Common myeloid progenitor, CD34-positive (primary cell): ENCODE data around the gene SOWAHC.

Experiments
- CTCF ChIA-PET: fragments of 350-600 bp; sonication (Branson Sonifier 250); formaldehyde crosslinking; loops from one replicate; lab custom pipeline; 2021; ENCODE audit warnings: antibody characterized with exemption; lab: Charles Lee
- POLR2A ChIA-PET: fragments of 350-600 bp; sonication (Branson Sonifier 250); formaldehyde crosslinking; loops from one replicate; lab custom pipeline; 2021; ENCODE audit warnings: antibody characterized with exemption; lab: Charles Lee
- DNase-seq, 3 donors: peaks; one replicate each; pipeline versions ENCODE4 v3.0.0 to v3.0.0-alpha.2; 2013
- H3K27ac ChIP-seq, 2 experiments: 1 replicate in 1 of 2; 2 replicates in 1 of 2; pipeline ENCODE4 v1.7.0; 2013; ENCODE audit warnings: inconsistent platforms in 2 of 2, low read length in 2 of 2, mild to moderate bottlenecking in 2 of 2, low read depth in 1 of 2, moderate library complexity in 1 of 2; ENCODE audit not compliant: severe bottlenecking in 2 of 2, insufficient read depth in 1 of 2, poor library complexity in 1 of 2
- H3K27me3 ChIP-seq, 5 experiments: replicated peaks in 2 of 5; 1 replicate in 3 of 5; 2 replicates in 2 of 5; pipeline versions ENCODE4 v1.6.1 to v1.7.0; 2013; ENCODE audit warnings: low read length in 4 of 5, mild to moderate bottlenecking in 2 of 5, moderate library complexity in 2 of 5, inconsistent platforms in 1 of 5; ENCODE audit not compliant: insufficient read depth in 5 of 5, control insufficient read depth in 4 of 5
- H3K36me3 ChIP-seq, 4 experiments: 1 replicate in 2 of 4; 2 replicates in 2 of 4; pipeline versions ENCODE4 v1.6.1 to v1.7.0; 2013; ENCODE audit warnings: low read length in 3 of 4, control low read depth in 1 of 4, mild to moderate bottlenecking in 1 of 4; ENCODE audit not compliant: control insufficient read depth in 4 of 4, insufficient read depth in 4 of 4
- H3K4me1 ChIP-seq, 4 experiments: 1 replicate in 3 of 4; 2 replicates in 1 of 4; pipeline versions ENCODE4 v1.6.1 to v1.7.1; 2013; ENCODE audit warnings: low read length in 3 of 4, mild to moderate bottlenecking in 3 of 4, control low read depth in 1 of 4, inconsistent platforms in 1 of 4, moderate library complexity in 1 of 4; ENCODE audit not compliant: control insufficient read depth in 4 of 4, insufficient read depth in 4 of 4; ENCODE audit errors: control extremely low read depth in 1 of 4
- H3K4me3 ChIP-seq, 7 experiments: 1 replicate in 4 of 7; 2 replicates in 3 of 7; pipeline versions ENCODE4 v1.5.1 to v1.7.0; 2013; ENCODE audit warnings: mild to moderate bottlenecking in 7 of 7, low read length in 6 of 7, moderate library complexity in 6 of 7, inconsistent platforms in 2 of 7, low read depth in 2 of 7, control low read depth in 1 of 7; ENCODE audit not compliant: insufficient read depth in 4 of 7, control insufficient read depth in 1 of 7; ENCODE audit errors: extremely low read depth in 1 of 7
- H3K9me3 ChIP-seq, 5 experiments: 1 replicate in 4 of 5; 2 replicates in 1 of 5; pipeline versions ENCODE4 v1.6.1 to v1.7.1; 2013; ENCODE audit warnings: low read length in 4 of 5, mild to moderate bottlenecking in 2 of 5, inconsistent platforms in 1 of 5, low read depth in 1 of 5, moderate library complexity in 1 of 5; ENCODE audit not compliant: control insufficient read depth in 4 of 5, insufficient read depth in 2 of 5; ENCODE audit errors: control extremely low read depth in 1 of 5
- WGBS: methylation state at CpG from one replicate; pipeline ENCODE4 v1.1.5; 2013; ENCODE audit not compliant: insufficient coverage; 5-methylcytosine and 5-hydroxymethylcytosine counted together

The SOWAHC gene

GRCh38 chr2:109607766-109608165, 6.4 kb upstream of the SOWAHC start:
- WGBS, result no CpG with 5 or more reads among the region's 2 CpGs
- Histone ChIP-seq H3K36me3 (no peaks in the 10 kb centered on the region), H3K27ac (no peak overlapping the region), H3K27me3 (peaks cover 14 to 66% (median 17%) of the 10 kb centered on the region in 5 experiments), H3K9me3 (no peaks in the 10 kb centered on the region), H3K4me1 (no peaks in the 10 kb centered on the region), H3K4me3 (no peak overlapping the region)
- ChIA-PET CTCF (no interaction called here), POLR2A (no interaction called here)
- DNase-seq, result no peak

DNA sequence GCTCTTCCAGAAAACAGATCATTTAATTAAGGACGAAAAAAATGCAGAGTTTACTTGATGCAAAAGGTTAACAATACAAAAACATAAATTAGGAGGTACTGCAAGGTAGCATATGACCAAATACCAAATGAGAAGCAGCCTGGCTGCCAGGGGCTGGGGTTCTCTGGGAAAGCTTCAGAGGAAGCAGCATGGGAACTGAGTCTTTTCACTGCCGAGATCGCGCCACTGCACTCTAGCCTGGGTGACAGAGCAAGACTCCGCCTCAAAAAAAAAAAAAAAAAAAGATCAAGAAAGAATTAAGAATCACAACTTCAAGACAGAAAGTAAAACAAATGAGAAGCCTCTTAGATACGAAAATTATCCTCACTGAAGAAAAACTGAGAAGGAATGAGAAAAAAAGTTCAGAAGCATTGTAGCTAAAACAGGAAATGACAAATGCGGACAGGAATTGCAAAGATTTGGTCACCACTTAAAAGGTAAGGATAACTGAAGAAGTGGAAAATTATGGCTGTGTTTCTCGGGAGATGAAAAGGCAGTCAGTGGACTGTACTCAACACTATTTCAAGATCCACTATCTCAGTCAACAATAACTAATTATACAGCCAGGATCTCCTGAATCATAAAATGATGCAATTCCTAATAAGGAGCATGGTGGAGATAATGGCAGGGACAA, 4.7 kb upstream of the SOWAHC start:
- CTCF ChIA-PET, result no interaction called here
- no CpG with 5 or more reads among the region's 8 CpGs for WGBS
- POLR2A ChIA-PET, result no interaction called here
- Histone ChIP-seq H3K9me3 (no peaks in the 10 kb centered on the region), H3K4me1 (peaks cover 0 to 8% (median 6%) of the 10 kb centered on the region in 4 experiments), H3K4me3 (no peak overlapping the region), H3K36me3 (no peaks in the 10 kb centered on the region), H3K27ac (no peak overlapping the region), H3K27me3 (peaks cover 14 to 84% (median 25%) of the 10 kb centered on the region in 5 experiments)
- no peak for DNase-seq

GRCh38 chr2:109611467-109612095, 2.6 kb upstream of the SOWAHC start:
- Histone ChIP-seq H3K27me3 (peaks cover 20 to 98% (median 37%) of the 10 kb centered on the region in 5 experiments), H3K4me1 (peaks cover 0 to 15% (median 11%) of the 10 kb centered on the region in 4 experiments), H3K36me3 (no peaks in the 10 kb centered on the region), H3K4me3 (no peak overlapping the region), H3K9me3 (peaks cover 0 to 4% (median 3%) of the 10 kb centered on the region in 5 experiments), H3K27ac (no peak overlapping the region)
- POLR2A ChIA-PET, result no interaction called here
- no peak for DNase-seq
- WGBS, result 92% methylated on average over 2 of the region's 5 CpGs
- CTCF ChIA-PET, result no interaction called here

DNA sequence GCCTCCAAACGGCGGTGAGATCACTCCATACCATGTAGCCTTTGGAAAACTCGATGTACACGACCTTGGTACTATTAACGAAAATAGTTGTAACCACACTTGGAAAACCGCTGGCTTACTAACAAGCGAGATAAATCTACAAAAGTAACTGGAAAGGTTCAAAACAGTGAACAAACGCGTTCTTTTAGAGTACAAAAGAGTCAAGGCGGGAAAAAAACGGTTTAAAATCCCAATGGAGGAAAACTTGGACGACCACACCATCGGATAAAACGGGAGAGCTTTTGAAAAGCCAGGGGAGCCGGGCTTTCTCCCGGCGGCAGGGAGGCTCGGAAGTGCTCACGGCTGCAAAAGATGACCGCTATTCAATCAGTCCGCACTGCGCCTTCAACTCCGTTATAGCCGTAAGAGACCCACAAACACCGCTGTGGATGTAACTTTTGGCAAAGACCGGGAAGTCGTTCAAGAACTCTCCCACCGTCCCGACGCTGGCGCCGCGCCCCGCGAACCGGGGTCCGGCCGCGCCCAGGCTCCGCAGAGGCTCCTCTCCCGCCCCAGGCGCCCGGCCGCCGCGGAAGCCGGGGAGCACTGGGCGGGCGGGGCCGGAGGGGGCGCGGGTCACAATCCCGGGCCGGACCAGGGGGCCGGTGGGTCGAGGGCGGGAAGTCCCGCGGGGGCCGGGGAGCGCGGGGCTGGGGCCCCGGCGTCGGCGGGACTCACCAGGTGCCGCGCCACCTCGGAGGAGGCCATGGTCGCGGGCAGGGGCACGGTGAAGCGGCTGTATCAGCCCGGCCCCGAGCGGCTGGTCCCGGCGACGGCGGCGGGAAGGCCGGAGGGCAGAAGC, 863 bp upstream of the SOWAHC start:
- Histone ChIP-seq H3K4me1 (peaks cover 0 to 15% (median 11%) of the 10 kb centered on the region in 4 experiments), H3K9me3 (peaks cover 0 to 4% (median 3%) of the 10 kb centered on the region in 5 experiments), H3K27me3 (peaks cover 27 to 99% (median 39%) of the 10 kb centered on the region in 5 experiments), H3K27ac (no peak overlapping the region), H3K4me3 (peak overlapping the region in 4 of 7 experiments; percentile 10 to 58 (median 45)), H3K36me3 (no peaks in the 10 kb centered on the region)
- POLR2A ChIA-PET, result interaction anchor here (0.6 to 1.0 kb wide), 2 partner anchors 11 to 13 kb away, joined by 3 to 6 read pairs; no protein-coding TSS in a partner anchor
- WGBS, result 4% methylated on average over 56 of the region's 82 CpGs
- CTCF ChIA-PET, result no interaction called here
- DNase-seq, result peak in 2 of 3 donors; percentile 33

DNA sequence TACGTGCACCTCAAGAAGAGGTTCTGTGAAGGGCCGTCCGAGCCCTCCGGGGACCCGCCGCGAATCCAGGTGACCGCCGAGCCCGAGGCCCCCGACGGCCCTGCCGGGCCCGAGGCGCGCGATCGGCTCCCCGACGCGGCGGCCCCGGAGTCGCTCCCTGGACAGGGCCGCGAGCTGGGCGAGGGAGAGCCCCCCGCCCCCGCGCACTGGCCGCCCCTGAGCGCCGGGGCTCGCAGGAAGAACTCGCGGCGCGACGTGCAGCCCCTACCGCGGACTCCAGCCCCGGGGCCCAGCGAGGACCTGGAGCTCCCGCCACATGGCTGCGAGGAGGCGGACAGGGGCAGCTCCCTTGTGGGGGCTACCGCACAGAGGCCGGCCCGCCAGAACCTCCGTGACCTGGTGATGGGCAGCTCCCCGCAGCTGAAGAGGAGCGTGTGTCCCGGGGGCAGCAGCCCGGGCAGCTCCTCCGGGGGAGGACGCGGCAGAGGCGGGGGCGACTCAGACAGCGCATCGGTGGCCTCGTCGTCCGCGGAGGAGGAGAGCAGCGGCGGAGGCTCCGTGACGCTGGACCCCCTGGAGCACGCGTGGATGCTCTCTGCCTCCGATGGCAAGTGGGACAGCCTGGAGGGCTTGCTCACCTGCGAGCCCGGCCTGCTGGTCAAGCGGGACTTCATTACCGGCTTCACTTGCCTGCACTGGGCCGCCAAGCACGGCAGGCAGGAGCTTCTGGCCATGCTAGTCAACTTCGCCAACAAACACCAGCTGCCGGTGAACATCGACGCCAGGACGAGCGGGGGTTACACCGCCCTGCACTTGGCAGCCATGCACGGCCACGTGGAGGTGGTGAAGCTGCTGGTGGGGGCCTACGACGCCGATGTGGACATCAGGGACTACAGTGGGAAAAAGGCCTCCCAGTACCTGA, 812 bp downstream of the SOWAHC start:
- POLR2A ChIA-PET, result interaction anchor here (0.6 kb wide), 1 partner anchor 89 kb away, joined by 3 read pairs; no protein-coding TSS in a partner anchor
- Histone ChIP-seq H3K27me3 (peaks cover 28 to 98% (median 42%) of the 10 kb centered on the region in 5 experiments), H3K27ac (no peak overlapping the region), H3K4me3 (peak overlapping the region in 5 of 7 experiments; percentile 8 to 58 (median 48)), H3K9me3 (peaks cover 0 to 4% (median 3%) of the 10 kb centered on the region in 5 experiments), H3K4me1 (peaks cover 0 to 15% (median 11%) of the 10 kb centered on the region in 4 experiments), H3K36me3 (no peaks in the 10 kb centered on the region)
- CTCF ChIA-PET, result no interaction called here
- DNase-seq, result no peak
- WGBS, result 10% methylated on average over 84 of the region's 90 CpGs

DNA sequence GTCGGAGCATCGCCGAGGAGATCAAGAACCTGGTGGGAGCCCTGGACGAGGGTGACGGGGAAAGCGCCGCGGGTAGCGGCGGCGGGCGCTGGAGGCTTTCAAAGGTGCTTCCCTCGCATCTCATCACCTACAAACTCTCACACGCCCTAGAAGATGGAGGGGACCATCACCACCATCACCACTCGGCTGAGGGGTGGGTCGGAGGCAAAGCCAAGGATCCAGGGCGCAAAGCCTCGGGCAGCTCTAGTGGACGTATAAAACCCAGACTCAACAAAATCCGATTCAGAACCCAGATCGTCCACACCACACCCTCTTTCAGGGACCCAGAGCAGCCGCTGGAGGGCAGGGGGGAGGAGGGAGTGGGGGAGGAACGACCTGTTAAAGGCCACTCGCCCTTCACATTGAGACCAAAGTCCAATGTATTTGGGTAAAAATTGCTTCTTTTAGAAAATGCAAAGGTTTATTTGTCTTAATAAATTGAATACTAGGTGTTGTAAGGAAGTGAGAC, 1.5 kb downstream of the SOWAHC start:
- DNase-seq, result no peak
- WGBS, result 67% methylated on average over 14 of the region's 24 CpGs
- Histone ChIP-seq H3K27me3 (peaks cover 30 to 98% (median 42%) of the 10 kb centered on the region in 5 experiments), H3K36me3 (no peaks in the 10 kb centered on the region), H3K4me3 (no peak overlapping the region), H3K27ac (no peak overlapping the region), H3K9me3 (peaks cover 0 to 4% (median 3%) of the 10 kb centered on the region in 5 experiments), H3K4me1 (peaks cover 0 to 15% (median 11%) of the 10 kb centered on the region in 4 experiments)
- ChIA-PET POLR2A (no interaction called here), CTCF (no interaction called here)
